Pulmonary artery endothelial cell (primary cell): ENCODE measurements around the gene MAP2K6. TPM values are rescaled to one million over a fixed set of nuclear protein-coding genes. Genes with fewer than 3 reads are reported as not detected.

Experiments used
- DNase-seq: peaks from one replicate; pipeline ENCODE4 v3.0.0-alpha.2; 2011; ENCODE audit warnings: low read depth, low spot score
- total RNA-seq: library from RNA; depleted of rRNA; stranded (reverse); fragments of >200 nt; gene quantifications from 2 replicates; pipeline ENCODE4 v1.2.3, GENCODE V29; 2014

Gene MAP2K6
- total RNA-seq = 2.0 and 5.2 TPM in 2 replicates

- DNase-seq = no peak
Observed at GRCh38 chr17:69414408-69415274, at the start of gene MAP2K6. TSS of gene MAP2K6 (plus strand) at chr17:69414697. CDS start at chr17:69414985, 288 bp downstream.

DNA sequence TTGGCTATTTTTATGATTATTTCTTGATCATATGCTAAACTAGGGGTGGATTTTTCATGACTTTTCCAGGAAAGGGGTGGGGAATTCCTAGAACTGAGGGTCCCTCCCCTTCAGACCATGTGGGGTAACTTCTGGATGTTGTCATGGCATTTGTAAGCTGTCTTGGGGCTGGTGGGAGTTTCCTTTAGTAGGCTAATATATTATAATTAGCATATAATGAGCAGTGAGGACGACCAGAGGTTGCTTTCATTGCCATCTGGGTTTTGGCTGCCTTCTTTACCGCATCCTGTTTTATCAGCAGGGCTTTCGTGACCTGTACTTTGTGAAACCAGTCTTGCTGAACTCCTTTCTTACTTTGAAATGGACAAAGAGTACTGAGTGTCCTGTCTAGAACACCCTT lies 47.2 kb upstream of the MAP2K6 start:
- no peak for DNase-seq

- no peak for DNase-seq
Observed at GRCh38 chr17:69373069-69373468, 41.4 kb upstream of the MAP2K6 start.

- DNase-seq = no peak
Observed at GRCh38 chr17:69375229-69375628, 39.3 kb upstream of the MAP2K6 start.

- DNase-seq = no peak
Observed at GRCh38 chr17:69388822-69389442, 25.6 kb upstream of the MAP2K6 start.

DNA sequence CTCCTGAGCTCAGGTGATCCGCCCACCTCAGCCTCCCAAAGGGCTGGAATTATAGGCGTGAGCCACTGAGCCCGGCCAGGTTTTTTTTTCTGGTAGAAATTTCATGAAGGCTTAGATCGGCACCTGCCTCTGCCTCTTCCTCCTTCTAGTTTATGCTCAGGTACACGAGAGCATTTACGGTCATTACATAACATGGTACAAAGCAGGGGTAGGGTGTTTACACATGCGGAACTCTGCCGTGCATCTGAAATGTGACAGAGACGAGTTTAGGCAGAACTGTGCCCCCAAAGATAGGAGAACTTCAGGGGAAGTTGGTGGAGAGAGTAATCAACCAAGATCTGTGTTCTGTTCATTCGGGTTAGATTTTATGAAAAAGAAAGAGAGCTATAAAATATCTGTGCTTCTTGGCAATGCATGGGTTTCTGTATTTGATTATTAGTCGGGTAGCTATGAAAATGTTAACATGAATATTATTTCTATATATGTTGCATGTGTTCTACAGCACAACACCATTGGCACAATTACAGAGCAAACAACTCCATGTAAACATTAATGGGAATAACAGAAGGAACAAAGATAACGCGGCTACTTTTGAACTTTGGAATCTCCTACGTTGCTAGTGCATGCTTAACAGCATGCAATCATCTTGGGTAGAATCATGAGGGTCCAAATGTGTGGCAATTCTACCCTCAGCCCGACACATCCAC lies 23.5 kb upstream of the MAP2K6 start:
- DNase-seq = no peak

- DNase-seq = no peak
Observed at GRCh38 chr17:69401251-69401650, 13.2 kb upstream of the MAP2K6 start.

GRCh38 chr17:69402052-69402451 lies 12.4 kb upstream of the MAP2K6 start:
- no peak for DNase-seq

- no peak for DNase-seq
Observed at GRCh38 chr17:69404399-69404798, 10.1 kb upstream of the MAP2K6 start.

GRCh38 chr17:69405096-69405495 lies 9.4 kb upstream of the MAP2K6 start:
- DNase-seq = no peak

DNA sequence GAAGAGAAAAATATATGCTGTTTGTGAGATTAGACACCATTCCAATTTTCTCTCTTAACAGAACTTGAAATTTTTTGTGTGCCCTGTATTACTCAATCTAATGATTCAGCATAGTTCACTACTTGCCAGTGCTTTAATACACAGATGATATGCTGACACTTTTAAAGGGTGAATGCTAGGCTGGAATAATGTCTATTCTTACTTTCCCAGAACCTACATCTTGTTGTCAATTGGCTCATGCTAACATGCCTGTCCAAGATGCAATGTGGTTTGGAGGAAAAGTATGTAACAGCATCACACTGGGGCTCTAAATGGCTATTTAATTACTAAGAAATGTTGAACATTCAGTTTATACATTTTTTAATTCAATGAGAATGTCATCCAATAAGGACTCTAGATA lies 7.6 kb upstream of the MAP2K6 start:
- DNase-seq = no peak

GRCh38 chr17:69407759-69408158 lies 6.7 kb upstream of the MAP2K6 start:
- no peak for DNase-seq

DNA sequence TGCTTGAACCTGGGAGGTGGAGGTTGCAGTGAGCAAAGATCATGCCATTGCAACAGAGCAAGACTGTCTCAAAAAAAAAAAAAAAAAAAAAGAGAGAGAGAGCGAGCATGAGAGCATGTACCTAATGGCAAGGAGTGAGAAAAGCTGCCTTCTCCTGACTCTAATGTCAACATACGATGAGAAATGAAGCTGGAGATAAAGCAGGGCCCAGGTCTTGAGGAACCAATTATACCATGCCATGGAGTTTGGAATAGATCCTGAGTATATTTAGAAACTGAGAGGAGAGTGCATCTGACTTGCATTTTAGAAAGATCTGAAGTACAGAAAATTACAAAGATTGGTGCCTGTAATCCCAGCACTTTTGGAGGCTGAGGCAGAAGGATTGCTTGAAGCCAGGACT lies 3.8 kb upstream of the MAP2K6 start:
- DNase-seq = no peak

- no peak for DNase-seq
Observed at GRCh38 chr17:69411766-69412165, 2.7 kb upstream of the MAP2K6 start.

DNA sequence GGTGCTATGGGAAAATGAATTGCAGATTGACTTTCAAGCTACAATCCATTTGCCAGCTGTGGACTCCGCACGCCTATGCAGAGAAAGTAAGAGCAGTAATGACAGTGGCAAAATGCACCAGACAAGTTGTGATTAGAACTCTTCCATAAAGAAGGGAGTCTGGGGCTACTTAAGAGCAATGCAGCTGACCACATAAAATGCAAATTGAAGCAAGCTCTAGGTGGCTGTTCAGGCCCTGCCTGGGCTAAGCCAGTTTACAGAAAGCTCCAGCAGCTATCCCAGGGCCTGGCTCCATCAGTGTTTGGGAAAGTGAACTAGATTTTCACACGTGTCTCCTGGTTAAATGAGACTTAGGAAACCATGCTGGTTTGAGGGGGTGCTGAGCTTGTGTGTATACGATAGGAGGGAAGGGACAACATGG lies 2.2 kb upstream of the MAP2K6 start:
- no peak for DNase-seq

DNA sequence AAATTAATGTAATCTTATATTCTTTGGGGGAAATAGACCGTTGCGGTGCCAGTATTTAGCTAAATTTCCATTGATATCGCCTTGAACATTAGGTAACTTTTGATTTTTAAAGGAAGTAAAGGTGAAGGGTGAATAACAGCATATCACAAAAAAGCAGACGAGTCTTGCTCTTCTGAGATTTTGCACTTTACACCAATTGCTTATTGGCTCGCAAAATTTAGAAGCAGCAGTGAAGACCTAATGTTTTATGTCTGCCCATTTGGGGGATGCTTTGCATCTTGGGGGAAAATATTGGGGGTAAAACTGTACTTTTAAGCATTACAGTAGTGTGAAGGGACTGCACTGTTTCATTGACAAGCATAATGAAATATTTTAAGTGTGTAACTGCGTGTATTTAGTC lies 934 bp downstream of the MAP2K6 start:
- no peak for DNase-seq

DNA sequence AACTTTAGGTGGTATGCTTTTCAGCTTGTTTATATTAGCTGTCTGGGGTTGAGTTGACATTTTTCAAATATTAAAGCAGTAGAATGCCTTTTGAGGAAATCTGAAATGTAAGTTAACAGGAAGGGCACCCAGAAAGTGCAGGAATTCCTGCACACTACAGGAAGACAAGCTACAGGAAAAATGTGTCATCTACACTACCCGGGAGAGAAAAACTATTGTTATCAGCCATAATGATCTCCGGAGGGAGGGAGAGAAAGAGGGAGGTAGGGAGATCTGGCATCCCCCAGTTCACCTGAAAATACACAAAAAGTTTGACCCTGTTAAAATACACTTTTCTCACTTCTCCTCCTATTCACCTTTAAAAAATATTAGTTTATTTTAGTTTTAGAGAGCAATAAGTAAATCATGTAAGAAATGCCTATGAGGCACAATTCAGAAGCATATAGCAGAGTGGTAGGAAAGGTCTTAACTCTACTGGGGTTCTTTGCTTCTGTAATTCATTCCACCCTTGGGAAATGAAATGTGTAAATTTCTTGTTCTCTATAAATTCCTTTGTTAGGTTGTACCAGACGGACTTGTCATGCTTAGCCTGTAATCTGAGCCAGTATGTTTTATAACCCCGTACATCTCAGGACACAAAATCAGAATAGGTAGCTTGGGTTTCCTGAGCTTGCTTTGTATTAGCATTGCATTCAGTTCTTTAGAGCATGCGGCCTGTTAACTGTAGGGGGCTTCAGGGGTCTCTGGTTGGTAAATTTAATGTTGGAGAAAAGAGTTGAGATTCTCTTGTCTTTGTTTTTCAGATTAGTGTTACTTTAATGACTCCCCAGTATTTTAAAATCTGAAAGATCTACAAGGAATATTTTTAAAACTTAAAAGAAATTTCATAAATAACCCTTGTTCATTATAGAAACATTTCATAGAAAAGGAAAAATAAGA lies 3.3 kb downstream of the MAP2K6 start:
- no peak for DNase-seq

DNA sequence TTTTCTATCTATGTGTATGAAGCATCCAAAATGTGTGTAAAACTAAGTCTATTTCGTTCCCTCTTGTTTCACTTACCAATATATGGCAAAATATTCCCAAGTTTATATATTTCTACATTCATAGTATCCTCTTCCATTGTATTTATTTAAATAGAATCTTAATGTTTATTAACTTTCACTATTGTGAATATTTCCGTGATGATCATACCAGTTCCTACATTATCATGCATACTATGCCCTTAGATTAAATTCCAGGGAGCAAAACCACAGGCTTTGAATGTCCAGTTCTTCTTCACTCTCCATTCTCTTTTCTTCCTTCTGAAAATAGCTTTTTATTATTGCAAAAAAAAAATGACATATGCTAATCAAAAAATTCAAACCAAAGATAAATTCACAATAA lies 4.0 kb downstream of the MAP2K6 start:
- DNase-seq = no peak

- DNase-seq = peak; percentile 75
Observed at GRCh38 chr17:69423450-69423849, 9.0 kb downstream of the MAP2K6 start.

GRCh38 chr17:69424287-69425041 lies 10.0 kb downstream of the MAP2K6 start:
- DNase-seq = no peak
